Activated CD4-positive, CD25-positive, alpha-beta regulatory T cell treated with anti-CD3 and anti-CD28 coated beads, Interleukin-2, amount 50 U/mL, for 24 hours (primary cell): ENCODE measurements around the gene FZD7.

ENCODE experiments used
- ATAC-seq, 2 donors: fragments of 150-1000 bp; cut with Tn5 transposase; one replicate each; pipeline ENCODE4 v1.10.0; 2021; ENCODE audit warnings: mild to moderate bottlenecking in 1 of 2, moderate library complexity in 1 of 2

The FZD7 gene

GRCh38 chr2:202014759-202015211 is 18.9 kb upstream of the FZD7 start:
- ATAC-seq = no peak

- no peak for ATAC-seq
These were observed 18.2 kb upstream of the FZD7 start for GRCh38 chr2:202015471-202015870.

- no peak for ATAC-seq
These were observed 17.0 kb upstream of the FZD7 start for GRCh38 chr2:202016579-202017227.

GRCh38 chr2:202017940-202018339 is 15.7 kb upstream of the FZD7 start:
- ATAC-seq = no peak

- no peak for ATAC-seq
These were observed 14.7 kb upstream of the FZD7 start for GRCh38 chr2:202018950-202019349.

GRCh38 chr2:202019689-202020450 is 13.8 kb upstream of the FZD7 start:
- no peak for ATAC-seq

GRCh38 chr2:202022755-202023154 is 10.9 kb upstream of the FZD7 start:
- ATAC-seq = no peak

- no peak for ATAC-seq
These were observed 10.3 kb upstream of the FZD7 start for GRCh38 chr2:202023198-202023903.

GRCh38 chr2:202023904-202024266 is 9.8 kb upstream of the FZD7 start:
- ATAC-seq = no peak

- ATAC-seq = no peak
These were observed 8.8 kb upstream of the FZD7 start for GRCh38 chr2:202024871-202025270.

GRCh38 chr2:202025816-202026215 is 7.8 kb upstream of the FZD7 start:
- ATAC-seq = no peak

- no peak for ATAC-seq
These were observed 7.1 kb upstream of the FZD7 start for GRCh38 chr2:202026507-202026906.

- ATAC-seq = no peak
These were observed 3.0 kb upstream of the FZD7 start for GRCh38 chr2:202030691-202031090.

GRCh38 chr2:202031246-202031951 is 2.3 kb upstream of the FZD7 start:
- ATAC-seq = no peak

GRCh38 chr2:202032846-202033316 is 774 bp upstream of the FZD7 start:
- peak; percentile 7 to 10 for ATAC-seq

GRCh38 chr2:202034249-202035088 is 814 bp downstream of the FZD7 start:
- ATAC-seq = peak in 1 of 2 donors; percentile 2

GRCh38 chr2:202035089-202035940 is 1.7 kb downstream of the FZD7 start:
- ATAC-seq = no peak

- ATAC-seq = no peak
These were observed 2.3 kb downstream of the FZD7 start for GRCh38 chr2:202035941-202036372.

GRCh38 chr2:202036601-202037037 is 3.0 kb downstream of the FZD7 start:
- no peak for ATAC-seq

- ATAC-seq = no peak
These were observed 3.4 kb downstream of the FZD7 start for GRCh38 chr2:202037086-202037485.
